Measurements from ENCODE around the gene GPR158.

GRCh38 chr10:25222085-25222660 is 47.4 kb downstream of the GPR158 start:
- no peak for TF ChIP-seq EZH2 (IDR thresholded peaks at IDR 0.05; ENCODE audit: insufficient read depth, poor library complexity, severe bottlenecking)
- TF ChIP-seq EZH2phosphoT487 (IDR thresholded peaks at IDR 0.05; ENCODE audit: insufficient read depth, low read depth): no peak

Data from GM23248 (cell line).